ENCODE measurements around the gene FER1L5.

GRCh38 chr2:96651793-96652192 lies 9.2 kb downstream of the FER1L5 start:
- TF ChIP-seq CTCF (conservative IDR thresholded peaks at IDR 0.05) (no peak), EZH2 (IDR thresholded peaks at IDR 0.05; ENCODE audit: low read depth) (no peak)

Measured in PC-9 (cell line).